HepG2 (cell line): ENCODE results near the gene OGFR. TPM values are rescaled to one million over a fixed set of nuclear protein-coding genes. Genes with fewer than 3 reads are reported as not detected.
A peak's percentile ranks its signal among the peaks of the same experiment; 100 is the strongest.

Experiments used
- HNRNPK ChIP-seq: fragments of 200-400 bp; formaldehyde crosslinking; IDR thresholded peaks from 2 replicates; pipeline ENCODE4 v1.6.1; 2018; ENCODE audit warnings: low read length, low read depth, moderate library complexity, mild to moderate bottlenecking; ENCODE audit not compliant: poor library complexity, severe bottlenecking
- POLR2G ChIP-seq: fragments of 200-400 bp; formaldehyde crosslinking; IDR thresholded peaks from 2 replicates; pipeline ENCODE4 v1.6.1; 2018; ENCODE audit warnings: mild to moderate bottlenecking, low read depth, low read length, moderate library complexity
- REL ChIP-seq: sonication (generic); formaldehyde crosslinking; conservative IDR thresholded peaks from 2 replicates; pipeline ENCODE4 v1.8.0; 2022; ENCODE audit warnings: mild to moderate bottlenecking, missing genetic modification reagents, moderate library complexity
- ZNF275 ChIP-seq: sonication (generic); formaldehyde crosslinking; IDR thresholded peaks from 2 replicates; pipeline ENCODE4 v1.8.0; 2022; ENCODE audit warnings: missing genetic modification reagents, mild to moderate bottlenecking, inconsistent platforms, borderline replicate concordance
- ZNF383 ChIP-seq: sonication (generic); formaldehyde crosslinking; IDR thresholded peaks from 2 replicates; pipeline ENCODE4 v1.4.0; 2020; ENCODE audit warnings: missing genetic modification reagents, mild to moderate bottlenecking, borderline replicate concordance
- ZNF513 ChIP-seq: sonication (generic); formaldehyde crosslinking; conservative IDR thresholded peaks from 2 replicates; pipeline ENCODE4 v1.5.0; 2020; ENCODE audit warnings: missing genetic modification reagents
- ZNF652 ChIP-seq: IDR thresholded peaks from 2 replicates; pipeline ENCODE4 v1.6.1; 2016; ENCODE audit warnings: low read depth, borderline replicate concordance
- ZNF790 ChIP-seq: sonication (generic); formaldehyde crosslinking; IDR thresholded peaks from 2 replicates; pipeline ENCODE4 v1.8.0; 2022; ENCODE audit warnings: missing genetic modification reagents, mild to moderate bottlenecking, borderline replicate concordance
- ZNF816 ChIP-seq: sonication (generic); formaldehyde crosslinking; IDR thresholded peaks from 2 replicates; pipeline ENCODE4 v1.8.0; 2022; ENCODE audit warnings: missing genetic modification reagents, mild to moderate bottlenecking, borderline replicate concordance
- polyA plus RNA-seq, 8 experiments: library from polyadenylated mRNA; depleted of rRNA in 3 of 8; stranded (reverse) in 7 of 8; unstranded in 1 of 8; fragments of >200 nt; fragmentation: Illumina TruSeq in 4 of 8; extraction: Trizol in 4 of 8; gene quantifications; 2 replicates each; pipeline versions ENCODE4 v1.2.1 to v1.2.3, GENCODE V29; 2011 to 2016; ENCODE audit warnings: low read depth in 4 of 8, missing spikeins in 1 of 8, mixed read lengths in 1 of 8; ENCODE audit not compliant: insufficient read depth in 1 of 8
- total RNA-seq, 5 experiments: library from RNA; depleted of rRNA; stranded (reverse); fragments of >200 nt; fragmentation: Illumina TruSeq; extraction: Trizol; gene quantifications; 2 replicates each; pipeline ENCODE4 v1.2.3, GENCODE V29; 2016; ENCODE audit warnings: low read depth in 1 of 5
- TF ChIP-seq, protein P1 (sequence below): sonication (generic); formaldehyde crosslinking; IDR thresholded peaks from 2 replicates; pipeline ENCODE4 v1.4.0; 2020; ENCODE audit warnings: missing genetic modification reagents
- TF ChIP-seq, protein P2 (sequence below): sonication (generic); formaldehyde crosslinking; IDR thresholded peaks from 2 replicates; pipeline ENCODE4 v1.4.0; 2020; ENCODE audit warnings: missing genetic modification reagents, borderline replicate concordance
- TF ChIP-seq, protein P3 (sequence below): IDR thresholded peaks from 2 replicates; pipeline ENCODE4 v1.6.1; 2016; ENCODE audit warnings: missing genetic modification reagents, missing compliant biosample characterization
- TF ChIP-seq, protein P4 (sequence below): sonication (generic); formaldehyde crosslinking; IDR thresholded peaks from 2 replicates; pipeline ENCODE4 v1.5.0; 2020; ENCODE audit warnings: missing genetic modification reagents

OGFR gene
- total and polyA plus RNA-seq, 2 of the 13 experiments (the other 11 are each of a cell fraction or from before 2014, with no cell fraction given), result 47.7 to 81.8 TPM

- TF ChIP-seq, protein P1, sequence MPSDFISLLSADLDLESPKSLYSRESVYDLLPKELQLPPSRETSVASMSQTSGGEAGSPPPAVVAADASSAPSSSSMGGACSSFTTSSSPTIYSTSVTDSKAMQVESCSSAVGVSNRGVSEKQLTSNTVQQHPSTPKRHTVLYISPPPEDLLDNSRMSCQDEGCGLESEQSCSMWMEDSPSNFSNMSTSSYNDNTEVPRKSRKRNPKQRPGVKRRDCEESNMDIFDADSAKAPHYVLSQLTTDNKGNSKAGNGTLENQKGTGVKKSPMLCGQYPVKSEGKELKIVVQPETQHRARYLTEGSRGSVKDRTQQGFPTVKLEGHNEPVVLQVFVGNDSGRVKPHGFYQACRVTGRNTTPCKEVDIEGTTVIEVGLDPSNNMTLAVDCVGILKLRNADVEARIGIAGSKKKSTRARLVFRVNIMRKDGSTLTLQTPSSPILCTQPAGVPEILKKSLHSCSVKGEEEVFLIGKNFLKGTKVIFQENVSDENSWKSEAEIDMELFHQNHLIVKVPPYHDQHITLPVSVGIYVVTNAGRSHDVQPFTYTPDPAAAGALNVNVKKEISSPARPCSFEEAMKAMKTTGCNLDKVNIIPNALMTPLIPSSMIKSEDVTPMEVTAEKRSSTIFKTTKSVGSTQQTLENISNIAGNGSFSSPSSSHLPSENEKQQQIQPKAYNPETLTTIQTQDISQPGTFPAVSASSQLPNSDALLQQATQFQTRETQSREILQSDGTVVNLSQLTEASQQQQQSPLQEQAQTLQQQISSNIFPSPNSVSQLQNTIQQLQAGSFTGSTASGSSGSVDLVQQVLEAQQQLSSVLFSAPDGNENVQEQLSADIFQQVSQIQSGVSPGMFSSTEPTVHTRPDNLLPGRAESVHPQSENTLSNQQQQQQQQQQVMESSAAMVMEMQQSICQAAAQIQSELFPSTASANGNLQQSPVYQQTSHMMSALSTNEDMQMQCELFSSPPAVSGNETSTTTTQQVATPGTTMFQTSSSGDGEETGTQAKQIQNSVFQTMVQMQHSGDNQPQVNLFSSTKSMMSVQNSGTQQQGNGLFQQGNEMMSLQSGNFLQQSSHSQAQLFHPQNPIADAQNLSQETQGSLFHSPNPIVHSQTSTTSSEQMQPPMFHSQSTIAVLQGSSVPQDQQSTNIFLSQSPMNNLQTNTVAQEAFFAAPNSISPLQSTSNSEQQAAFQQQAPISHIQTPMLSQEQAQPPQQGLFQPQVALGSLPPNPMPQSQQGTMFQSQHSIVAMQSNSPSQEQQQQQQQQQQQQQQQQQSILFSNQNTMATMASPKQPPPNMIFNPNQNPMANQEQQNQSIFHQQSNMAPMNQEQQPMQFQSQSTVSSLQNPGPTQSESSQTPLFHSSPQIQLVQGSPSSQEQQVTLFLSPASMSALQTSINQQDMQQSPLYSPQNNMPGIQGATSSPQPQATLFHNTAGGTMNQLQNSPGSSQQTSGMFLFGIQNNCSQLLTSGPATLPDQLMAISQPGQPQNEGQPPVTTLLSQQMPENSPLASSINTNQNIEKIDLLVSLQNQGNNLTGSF (CRISPR knock-in tag), result peak; percentile 71; the same call in 1 of the 2 replicates
- TF ChIP-seq HNRNPK (peak; percentile 71), ZNF790 (CRISPR knock-in tag) (no peak; the same call in 1 of the 2 replicates), POLR2G (peak; percentile 55; the same call in 1 of the 2 replicates), ZNF383 (CRISPR knock-in tag) (no peak), ZNF513 (CRISPR knock-in tag) (0 out of 2 replicates have a peak, but pooled peaks have one; percentile 85), ZNF652 (CRISPR knock-in tag) (no peak), REL (CRISPR knock-in tag) (no peak), ZNF275 (CRISPR knock-in tag) (no peak), ZNF816 (CRISPR knock-in tag) (0 out of 2 replicates have a peak, but pooled peaks have one; percentile 8)
- TF ChIP-seq, protein P2, sequence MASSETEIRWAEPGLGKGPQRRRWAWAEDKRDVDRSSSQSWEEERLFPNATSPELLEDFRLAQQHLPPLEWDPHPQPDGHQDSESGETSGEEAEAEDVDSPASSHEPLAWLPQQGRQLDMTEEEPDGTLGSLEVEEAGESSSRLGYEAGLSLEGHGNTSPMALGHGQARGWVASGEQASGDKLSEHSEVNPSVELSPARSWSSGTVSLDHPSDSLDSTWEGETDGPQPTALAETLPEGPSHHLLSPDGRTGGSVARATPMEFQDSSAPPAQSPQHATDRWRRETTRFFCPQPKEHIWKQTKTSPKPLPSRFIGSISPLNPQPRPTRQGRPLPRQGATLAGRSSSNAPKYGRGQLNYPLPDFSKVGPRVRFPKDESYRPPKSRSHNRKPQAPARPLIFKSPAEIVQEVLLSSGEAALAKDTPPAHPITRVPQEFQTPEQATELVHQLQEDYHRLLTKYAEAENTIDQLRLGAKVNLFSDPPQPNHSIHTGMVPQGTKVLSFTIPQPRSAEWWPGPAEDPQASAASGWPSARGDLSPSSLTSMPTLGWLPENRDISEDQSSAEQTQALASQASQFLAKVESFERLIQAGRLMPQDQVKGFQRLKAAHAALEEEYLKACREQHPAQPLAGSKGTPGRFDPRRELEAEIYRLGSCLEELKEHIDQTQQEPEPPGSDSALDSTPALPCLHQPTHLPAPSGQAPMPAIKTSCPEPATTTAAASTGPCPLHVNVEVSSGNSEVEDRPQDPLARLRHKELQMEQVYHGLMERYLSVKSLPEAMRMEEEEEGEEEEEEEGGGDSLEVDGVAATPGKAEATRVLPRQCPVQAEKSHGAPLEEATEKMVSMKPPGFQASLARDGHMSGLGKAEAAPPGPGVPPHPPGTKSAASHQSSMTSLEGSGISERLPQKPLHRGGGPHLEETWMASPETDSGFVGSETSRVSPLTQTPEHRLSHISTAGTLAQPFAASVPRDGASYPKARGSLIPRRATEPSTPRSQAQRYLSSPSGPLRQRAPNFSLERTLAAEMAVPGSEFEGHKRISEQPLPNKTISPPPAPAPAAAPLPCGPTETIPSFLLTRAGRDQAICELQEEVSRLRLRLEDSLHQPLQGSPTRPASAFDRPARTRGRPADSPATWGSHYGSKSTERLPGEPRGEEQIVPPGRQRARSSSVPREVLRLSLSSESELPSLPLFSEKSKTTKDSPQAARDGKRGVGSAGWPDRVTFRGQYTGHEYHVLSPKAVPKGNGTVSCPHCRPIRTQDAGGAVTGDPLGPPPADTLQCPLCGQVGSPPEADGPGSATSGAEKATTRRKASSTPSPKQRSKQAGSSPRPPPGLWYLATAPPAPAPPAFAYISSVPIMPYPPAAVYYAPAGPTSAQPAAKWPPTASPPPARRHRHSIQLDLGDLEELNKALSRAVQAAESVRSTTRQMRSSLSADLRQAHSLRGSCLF (CRISPR knock-in tag), result no peak
- TF ChIP-seq, protein P3, sequence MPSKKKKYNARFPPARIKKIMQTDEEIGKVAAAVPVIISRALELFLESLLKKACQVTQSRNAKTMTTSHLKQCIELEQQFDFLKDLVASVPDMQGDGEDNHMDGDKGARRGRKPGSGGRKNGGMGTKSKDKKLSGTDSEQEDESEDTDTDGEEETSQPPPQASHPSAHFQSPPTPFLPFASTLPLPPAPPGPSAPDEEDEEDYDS (CRISPR knock-in tag), result no peak
- TF ChIP-seq, protein P4, sequence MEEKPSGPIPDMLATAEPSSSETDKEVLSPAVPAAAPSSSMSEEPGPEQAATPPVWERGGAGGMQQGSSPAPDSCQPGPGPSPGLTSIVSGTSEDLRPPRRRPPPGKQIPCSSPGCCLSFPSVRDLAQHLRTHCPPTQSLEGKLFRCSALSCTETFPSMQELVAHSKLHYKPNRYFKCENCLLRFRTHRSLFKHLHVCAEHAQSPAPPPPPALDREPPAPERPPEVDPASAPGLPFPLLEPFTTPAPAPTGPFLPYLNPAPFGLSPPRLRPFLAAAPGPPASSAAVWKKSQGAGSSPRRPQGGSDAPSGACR (CRISPR knock-in tag), result no peak
These were observed at the start of gene OGFR (continued) for GRCh38 chr20:62804627-62805154.
